Gastroesophageal sphincter (tissue), 4 donors: ENCODE data around the gene MRPL17. TPM values are rescaled to one million over a fixed set of nuclear protein-coding genes. Genes with fewer than 3 reads are reported as not detected.

ENCODE experiments used
- ATAC-seq: fragments of 150-250 bp; one replicate; pipeline ENCODE4 v1.9.1; 2016; ENCODE audit warnings: mild to moderate bottlenecking, moderate library complexity
- H3K27ac ChIP-seq, 4 donors: fragments of 200-600 bp; sonication (generic) in 3 of 4; 1 replicate in 3 of 4; 2 replicates in 1 of 4; pipeline ENCODE4 v1.5.1; 2016 to 2019
- H3K27me3 ChIP-seq: fragments of 200-600 bp; sonication (generic); one replicate; pipeline ENCODE4 v1.5.1; 2019
- H3K36me3 ChIP-seq, 2 donors: fragments of 200-600 bp; sonication (generic); one replicate each; pipeline ENCODE4 v1.5.1; 2019; ENCODE audit warnings: control low read depth in 1 of 2
- H3K4me1 ChIP-seq, 3 donors: fragments of 200-600 bp; sonication (generic); 1 replicate in 2 of 3; 2 replicates in 1 of 3; pipeline ENCODE4 v1.5.1; 2016 to 2019; ENCODE audit warnings: control low read depth in 2 of 3
- H3K4me3 ChIP-seq, 2 donors: fragments of 200-600 bp; sonication (generic); one replicate each; pipeline ENCODE4 v1.5.1; 2019; ENCODE audit warnings: mild to moderate bottlenecking in 1 of 2, moderate library complexity in 1 of 2
- H3K9me3 ChIP-seq, 3 donors: fragments of 200-600 bp; sonication (generic); one replicate each; pipeline ENCODE4 v1.5.1; 2017 to 2019; ENCODE audit warnings: control low read depth in 2 of 3
- CTCF ChIP-seq, 4 experiments: fragments of 200-600 bp in 2 of 4; fragments of 450-650 bp in 2 of 4; sonication (generic) in 1 of 4; IDR thresholded peaks; one replicate each; pipeline ENCODE4 v1.5.1; 2017 to 2019; ENCODE audit warnings: antibody characterized with exemption in 4 of 4, mild to moderate bottlenecking in 2 of 4, moderate library complexity in 2 of 4
- EP300 ChIP-seq: sonication (generic); formaldehyde crosslinking; IDR thresholded peaks from one replicate; pipeline ENCODE4 v1.6.1; 2017; ENCODE audit warnings: antibody characterized with exemption, mild to moderate bottlenecking
- POLR2A ChIP-seq, 2 donors: fragments of 450-650 bp; IDR thresholded peaks; one replicate each; pipeline ENCODE4 v1.6.1; 2017; ENCODE audit warnings: antibody characterized with exemption in 2 of 2, mild to moderate bottlenecking in 2 of 2, moderate library complexity in 1 of 2
- POLR2AphosphoS5 ChIP-seq: sonication (generic); formaldehyde crosslinking; IDR thresholded peaks from one replicate; pipeline ENCODE4 v1.6.1; 2017; ENCODE audit warnings: antibody characterized with exemption
- WGBS, 2 donors: methylation state at CpG; one replicate each; pipeline ENCODE4 v1.1.5; 2018; ENCODE audit warnings: low coverage in 1 of 2; 5-methylcytosine and 5-hydroxymethylcytosine counted together
- total RNA-seq, 4 donors: library from RNA; depleted of rRNA; stranded (reverse); fragments of >200 nt; gene quantifications; one replicate each; pipeline ENCODE4 v1.1.0, GENCODE V29; 2016

MRPL17 gene
- total RNA-seq, 4 donors from 2014 or later, result 12.6 to 35.0 (median 18.6) TPM

GRCh38 chr11:6667733-6668374 lies 15.3 kb downstream of the MRPL17 start:
- H3K9me3 ChIP-seq, result no peaks in the 10 kb centered on the region
- peaks cover 0 to 14% (median 0%) of the 10 kb centered on the region in 3 donors for H3K4me1 ChIP-seq
- peak; percentile 13 for ATAC-seq
- no peak overlapping the region for H3K27ac ChIP-seq
- H3K4me3 ChIP-seq, result no peak overlapping the region
- WGBS, 2 donors, result 56 to 78% methylated on average over 1 to 3 of the region's 3 CpGs
- H3K27me3 ChIP-seq, result no peaks in the 10 kb centered on the region
- peak; percentile 35 to 70 (median 63) for TF ChIP-seq CTCF (IDR thresholded peaks at IDR 0.05)
- no peak for TF ChIP-seq POLR2AphosphoS5
- no peak for TF ChIP-seq POLR2A (IDR thresholded peaks at IDR 0.05)
- TF ChIP-seq EP300, result no peak
- H3K36me3 ChIP-seq, result no peaks in the 10 kb centered on the region

GRCh38 chr11:6666302-6667183 lies 16.6 kb downstream of the MRPL17 start:
- Histone ChIP-seq H3K36me3 (no peaks in the 10 kb centered on the region), H3K27ac (no peak overlapping the region), H3K9me3 (no peaks in the 10 kb centered on the region), H3K4me1 (peaks cover 0 to 14% (median 0%) of the 10 kb centered on the region in 3 donors), H3K4me3 (no peak overlapping the region), H3K27me3 (no peaks in the 10 kb centered on the region)
- no peak for ATAC-seq
- 90 to 92% methylated on average over 1 to 3 of the region's 4 CpGs for WGBS, 2 donors
- TF ChIP-seq POLR2A (IDR thresholded peaks at IDR 0.05) (no peak), CTCF (IDR thresholded peaks at IDR 0.05) (no peak), EP300 (no peak), POLR2AphosphoS5 (no peak)

- Histone ChIP-seq H3K4me1 (peaks cover 0 to 14% (median 0%) of the 10 kb centered on the region in 3 donors), H3K36me3 (no peaks in the 10 kb centered on the region), H3K9me3 (no peaks in the 10 kb centered on the region), H3K27me3 (no peaks in the 10 kb centered on the region), H3K27ac (no peak overlapping the region), H3K4me3 (no peak overlapping the region)
- ATAC-seq, result no peak
- 0% methylated on average over 1 of the region's 1 CpG for WGBS, 2 donors
- no peak for TF ChIP-seq POLR2AphosphoS5
- TF ChIP-seq EP300, result no peak
- no peak for TF ChIP-seq POLR2A (IDR thresholded peaks at IDR 0.05)
- TF ChIP-seq CTCF (IDR thresholded peaks at IDR 0.05), result no peak
Observed at GRCh38 chr11:6664551-6664950, 18.6 kb downstream of the MRPL17 start.

GRCh38 chr11:6663794-6664469 lies 19.2 kb downstream of the MRPL17 start:
- Histone ChIP-seq H3K4me3 (no peak overlapping the region), H3K4me1 (peaks cover 0 to 14% (median 0%) of the 10 kb centered on the region in 3 donors), H3K36me3 (no peaks in the 10 kb centered on the region), H3K9me3 (no peaks in the 10 kb centered on the region), H3K27ac (no peak overlapping the region), H3K27me3 (no peaks in the 10 kb centered on the region)
- WGBS, 2 donors, result 0 to 58% methylated on average over 1 to 3 of the region's 3 CpGs
- ATAC-seq, result no peak
- TF ChIP-seq POLR2AphosphoS5 (no peak), POLR2A (IDR thresholded peaks at IDR 0.05) (no peak), CTCF (IDR thresholded peaks at IDR 0.05) (no peak), EP300 (no peak)
